ENCODE results near the gene KLHDC9.

KLHDC9 gene

DNA sequence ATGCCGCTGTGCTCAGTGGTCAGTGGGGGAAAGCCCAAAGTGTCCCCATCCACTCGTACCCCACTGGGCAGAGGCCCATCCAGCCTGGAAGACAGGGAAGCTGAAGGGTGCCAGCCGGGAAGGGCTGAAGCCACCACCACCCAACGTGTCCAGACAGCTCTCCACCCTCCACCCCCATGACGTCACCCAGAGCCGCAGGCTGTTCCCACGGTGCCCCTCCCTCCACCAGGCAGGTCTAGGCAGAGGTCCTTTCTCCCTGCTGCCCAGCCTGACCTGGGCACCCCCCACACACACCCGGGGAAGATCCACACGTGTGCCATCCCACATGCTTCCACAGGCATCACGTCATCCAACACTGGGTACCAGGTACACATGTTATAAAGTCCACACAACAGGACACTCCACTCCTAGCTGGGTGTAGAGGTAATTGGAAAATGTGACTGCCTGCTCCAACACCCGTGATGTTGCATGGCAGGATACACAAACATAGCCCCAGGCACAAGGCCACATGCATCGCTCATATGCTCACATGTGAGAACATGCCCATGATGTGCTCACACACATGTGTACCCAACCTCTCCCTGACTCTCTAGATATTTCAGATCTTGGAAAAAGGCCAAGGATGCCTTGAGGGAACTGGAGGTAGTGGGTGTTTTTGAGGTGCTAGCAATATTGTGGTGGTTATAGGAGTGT lies 23.3 kb upstream of the KLHDC9 start:
- no peak for DNase-seq

DNA sequence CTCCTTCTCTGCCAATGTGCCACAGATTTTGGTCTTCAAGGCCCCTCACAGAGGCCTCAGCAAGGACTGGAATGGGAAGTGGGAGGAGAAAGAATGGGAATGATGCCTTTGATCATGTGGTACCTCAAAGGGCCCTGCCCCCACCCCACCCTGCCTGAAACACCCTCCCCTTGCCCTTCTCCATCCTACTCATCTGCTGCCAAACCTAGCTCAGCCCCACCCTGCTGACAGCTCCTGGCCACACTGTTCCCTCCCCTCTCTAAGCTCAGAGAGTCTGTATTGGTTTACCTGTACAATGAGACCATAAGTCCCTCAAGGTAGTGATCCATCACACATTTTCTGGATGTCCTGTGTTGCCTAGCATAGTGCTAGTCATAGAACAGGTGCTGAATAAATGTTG lies 21.8 kb upstream of the KLHDC9 start:
- no peak for DNase-seq

GRCh38 chr1:161077426-161077825 lies 20.7 kb upstream of the KLHDC9 start:
- no peak for DNase-seq

GRCh38 chr1:161079436-161080110 lies 18.6 kb upstream of the KLHDC9 start:
- no peak for DNase-seq

- DNase-seq = no peak
These were observed 17.4 kb upstream of the KLHDC9 start for GRCh38 chr1:161080441-161081405.

GRCh38 chr1:161081519-161081918 lies 16.6 kb upstream of the KLHDC9 start:
- DNase-seq = no peak

DNA sequence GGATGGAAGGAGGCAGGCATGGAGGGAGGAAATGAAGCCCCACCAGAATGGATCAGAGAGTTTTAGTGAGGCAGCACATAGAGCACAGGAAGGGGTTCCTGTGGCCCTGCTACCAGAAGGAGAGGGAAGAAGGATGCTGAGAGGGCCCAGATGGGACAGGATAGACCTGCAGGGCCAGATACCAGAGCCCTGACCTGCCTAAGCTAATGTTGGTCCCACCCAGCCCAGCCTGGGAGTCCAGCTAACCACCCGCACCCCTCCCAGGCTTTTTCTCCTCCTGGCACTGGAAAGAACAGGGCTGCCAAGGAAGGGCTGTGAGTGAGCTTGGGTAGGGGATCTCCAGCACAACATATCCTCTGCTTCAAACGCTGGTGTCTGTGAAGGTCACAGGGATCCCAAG lies 15.7 kb upstream of the KLHDC9 start:
- no peak for DNase-seq

DNA sequence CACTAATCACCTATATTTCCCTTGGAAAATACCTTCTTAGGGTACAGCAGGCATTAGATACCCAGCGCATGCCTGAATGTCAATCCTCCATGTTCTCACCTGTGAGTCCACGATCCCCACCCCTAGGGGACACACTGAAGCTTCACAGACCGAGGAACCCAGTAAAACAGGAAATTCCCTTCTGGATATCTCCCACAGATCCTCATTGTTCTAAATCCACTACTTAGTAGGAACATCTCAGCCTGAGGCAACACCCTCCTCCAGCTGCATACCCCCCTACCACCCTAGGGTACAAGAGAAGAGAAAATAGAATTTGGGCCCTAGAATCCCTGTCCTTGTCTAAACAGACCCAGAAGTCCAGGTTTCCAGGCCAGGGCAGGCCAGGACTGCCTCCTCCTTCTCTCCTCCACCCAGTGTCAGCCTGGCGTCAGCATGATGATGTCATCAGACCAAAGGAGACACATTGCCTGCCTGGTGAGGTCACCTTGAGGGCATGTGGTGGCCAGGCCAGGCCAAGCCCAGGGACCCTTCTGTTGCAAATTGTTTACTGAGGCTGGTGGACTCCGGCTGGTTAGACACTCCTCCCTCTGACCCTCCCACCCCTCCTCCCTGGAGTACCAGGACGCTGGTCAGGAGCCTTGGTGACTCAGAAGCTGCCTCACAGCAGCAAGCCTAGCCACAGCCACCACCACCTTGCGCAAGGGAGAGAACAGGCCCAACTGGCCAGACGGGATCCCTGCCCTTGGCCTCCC lies 15.0 kb upstream of the KLHDC9 start:
- no peak for DNase-seq

- DNase-seq = no peak
These were observed 14.2 kb upstream of the KLHDC9 start for GRCh38 chr1:161083748-161084596.

DNA sequence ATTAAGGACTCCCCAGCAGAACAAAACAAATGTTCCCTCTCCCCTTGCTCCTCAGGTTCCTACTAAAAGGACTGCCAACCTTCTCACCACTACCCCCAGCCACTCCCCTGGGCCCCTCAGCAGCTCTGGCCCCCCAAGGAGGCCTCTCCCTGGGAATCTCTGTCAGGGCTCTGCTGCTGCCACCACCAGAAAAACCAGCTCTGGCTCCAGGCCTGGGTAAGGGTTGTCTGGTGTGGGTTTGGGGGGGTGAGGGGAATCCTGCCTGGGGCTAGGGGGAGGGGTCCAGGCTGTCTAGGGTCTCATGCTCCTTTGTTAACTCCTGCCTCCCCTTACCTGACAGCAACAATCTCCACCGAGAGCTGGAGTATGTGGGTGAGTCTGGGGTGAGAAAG lies 13.6 kb upstream of the KLHDC9 start:
- DNase-seq = no peak

DNA sequence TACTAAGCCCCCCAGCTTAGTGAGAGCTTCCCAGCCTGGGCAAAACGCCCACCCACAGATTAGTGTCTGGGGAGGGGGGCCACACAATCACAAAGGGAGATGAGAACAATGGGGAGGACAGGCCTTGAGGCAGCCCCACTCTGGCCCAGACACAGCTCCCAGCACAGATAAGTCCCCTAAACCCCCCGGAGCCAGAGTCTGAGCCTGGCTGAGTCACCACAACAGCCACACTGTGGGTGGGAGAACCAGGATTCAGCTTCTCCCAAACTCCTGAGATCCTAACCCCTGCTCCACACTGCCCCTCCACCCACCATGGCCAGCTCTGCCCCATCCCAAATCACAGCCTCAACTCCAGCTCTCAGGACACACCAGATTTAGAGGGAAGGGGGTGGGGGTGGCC lies 13.0 kb upstream of the KLHDC9 start:
- DNase-seq = no peak

GRCh38 chr1:161086457-161086856 lies 11.7 kb upstream of the KLHDC9 start:
- DNase-seq = no peak

- DNase-seq = no peak
These were observed 9.5 kb upstream of the KLHDC9 start for GRCh38 chr1:161088587-161089110.

- peak; percentile 42 for DNase-seq
These were observed 8.8 kb upstream of the KLHDC9 start, which contains the start of gene NECTIN4 for GRCh38 chr1:161089251-161089924. Gene NECTIN4, minus strand, starts transcription at chr1:161089558. Its CDS starts 262 bp downstream, at chr1:161089296.

- no peak for DNase-seq
These were observed 8.2 kb upstream of the KLHDC9 start for GRCh38 chr1:161089938-161090337.

DNA sequence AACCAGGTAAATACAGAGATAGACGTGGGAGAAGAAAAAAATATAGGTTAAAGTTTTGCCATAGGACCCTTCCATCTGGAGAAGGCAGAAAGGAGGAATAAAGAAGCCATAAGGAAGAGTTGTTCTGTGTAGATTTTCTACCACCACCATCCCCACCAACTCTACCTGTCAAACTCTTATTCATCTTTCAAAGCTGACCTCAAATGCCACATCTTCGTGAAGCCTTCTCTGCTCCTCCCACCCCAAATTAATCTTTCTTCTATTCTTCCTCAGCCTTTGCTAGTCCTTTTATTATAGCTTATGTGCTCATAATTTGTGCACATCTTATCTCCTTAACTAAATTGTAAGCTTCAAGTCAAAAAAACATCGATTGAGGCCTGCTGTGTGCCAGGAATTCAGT lies 7.5 kb upstream of the KLHDC9 start:
- DNase-seq = no peak

DNA sequence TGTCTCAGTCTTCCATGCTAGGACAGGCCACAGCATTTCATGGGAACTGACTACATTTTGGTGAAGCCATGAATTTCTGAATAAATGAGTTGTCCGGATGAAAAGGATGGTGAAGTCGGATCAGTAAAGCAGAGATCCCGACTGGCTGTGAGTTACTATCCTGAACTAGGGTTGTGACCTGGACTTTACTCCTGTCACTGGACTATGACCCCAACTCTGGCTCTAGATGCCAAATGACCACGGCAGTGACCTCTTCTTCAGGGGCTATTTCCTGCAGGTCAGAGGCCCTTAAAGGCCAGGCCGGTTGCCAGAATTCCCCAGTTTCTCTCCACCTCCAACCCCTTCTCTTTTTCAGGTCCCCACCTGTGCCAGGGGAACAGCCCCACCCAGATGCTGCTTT lies 7.1 kb upstream of the KLHDC9 start:
- DNase-seq = no peak

GRCh38 chr1:161091796-161092507 lies 6.2 kb upstream of the KLHDC9 start:
- DNase-seq = no peak

GRCh38 chr1:161092621-161093028 lies 5.5 kb upstream of the KLHDC9 start:
- no peak for DNase-seq

DNA sequence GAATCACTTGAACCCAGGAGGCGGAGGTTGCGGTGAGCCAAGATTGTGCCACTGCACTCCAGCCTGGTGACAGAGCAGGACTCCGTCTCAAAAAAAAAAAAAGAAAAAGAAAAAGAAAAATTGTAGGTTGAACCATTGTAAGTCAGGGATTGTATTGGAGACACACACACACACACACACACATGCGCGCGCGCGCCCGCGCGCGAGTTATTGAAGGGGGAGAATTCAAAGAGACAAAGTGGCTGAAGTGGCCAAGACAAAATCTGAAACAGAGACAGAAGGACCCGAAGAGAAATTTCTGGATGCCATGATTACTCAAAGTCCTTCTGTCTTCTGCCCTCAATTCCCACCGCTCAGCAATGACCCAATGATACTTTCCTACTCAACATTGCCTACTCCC lies 3.7 kb upstream of the KLHDC9 start:
- no peak for DNase-seq
